HG02970 (cell line): Measurements from ENCODE around the gene OR5C1.
"Not testable (repeated sequence)": the region's sequence is repeated elsewhere in the genome, so short reads cannot be mapped to it uniquely, and the experiment has no call there.

Source experiments
- ATAC-seq: cut with Tn5 transposase; IDR thresholded peaks from one replicate; pipeline ENCODE4 v1.9.1; 2021; ENCODE audit warnings: mild to moderate bottlenecking, moderate library complexity, moderate number of reproducible peaks; ENCODE audit not compliant: unreplicated experiment, low FRiP score

The OR5C1 gene

GRCh38 chr9:122788831-122789230, at the start of gene OR5C1:
Gene OR5C1, plus strand, starts transcription at chr9:122788933. Its CDS starts 0 bp downstream, at chr9:122788933.
- ATAC-seq = no peak

DNA sequence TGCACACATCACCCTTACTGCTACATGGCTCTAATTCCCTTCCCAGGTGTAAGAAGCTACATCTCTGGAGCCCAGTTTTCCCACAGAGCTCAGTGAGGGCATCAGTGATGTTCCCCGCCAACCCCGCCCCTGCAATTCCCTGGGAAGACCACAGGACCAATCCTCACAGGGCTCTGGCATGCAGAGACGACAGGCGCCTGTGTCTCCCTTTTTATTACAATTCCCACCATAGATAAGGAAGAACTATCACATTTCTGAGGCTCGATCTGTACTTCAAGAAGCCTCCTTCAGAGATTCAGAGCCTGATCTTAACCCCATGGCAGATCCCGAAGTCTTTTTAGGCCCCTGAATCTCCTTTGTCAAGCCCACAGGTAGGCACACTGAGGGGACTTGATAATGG, 46.7 kb upstream of the OR5C1 start, which contains the start of gene OR1L6:
OR1L6 (plus strand) TSS at position 301 of the 400 bp plus-strand sequence. CDS start 7,545 bp downstream, outside the sequence.
- ATAC-seq = no peak

GRCh38 chr9:122754825-122755224, 33.9 kb upstream of the OR5C1 start:
- ATAC-seq = no peak

- no peak for ATAC-seq
These were observed 20.9 kb upstream of the OR5C1 start for GRCh38 chr9:122767817-122768216.

DNA sequence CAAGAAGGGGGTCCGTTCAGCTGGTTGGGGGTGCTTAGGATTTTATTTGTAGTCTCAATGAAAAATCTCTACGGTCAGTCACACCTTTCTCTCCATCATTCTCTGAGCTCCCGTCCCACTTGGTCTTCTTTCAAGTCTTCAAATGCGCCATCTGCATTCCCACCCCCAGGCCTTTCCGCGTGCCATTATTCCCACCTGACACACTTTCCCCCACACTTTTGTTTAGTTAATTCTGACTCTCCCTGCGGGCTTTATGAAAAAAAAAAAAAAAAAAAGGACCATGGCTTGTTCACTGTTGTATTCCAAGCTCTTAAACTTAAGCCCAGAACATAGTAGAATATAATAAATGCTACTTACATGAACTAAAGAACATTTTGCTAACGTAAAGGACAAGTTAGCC, 11.7 kb upstream of the OR5C1 start:
- ATAC-seq = no peak

DNA sequence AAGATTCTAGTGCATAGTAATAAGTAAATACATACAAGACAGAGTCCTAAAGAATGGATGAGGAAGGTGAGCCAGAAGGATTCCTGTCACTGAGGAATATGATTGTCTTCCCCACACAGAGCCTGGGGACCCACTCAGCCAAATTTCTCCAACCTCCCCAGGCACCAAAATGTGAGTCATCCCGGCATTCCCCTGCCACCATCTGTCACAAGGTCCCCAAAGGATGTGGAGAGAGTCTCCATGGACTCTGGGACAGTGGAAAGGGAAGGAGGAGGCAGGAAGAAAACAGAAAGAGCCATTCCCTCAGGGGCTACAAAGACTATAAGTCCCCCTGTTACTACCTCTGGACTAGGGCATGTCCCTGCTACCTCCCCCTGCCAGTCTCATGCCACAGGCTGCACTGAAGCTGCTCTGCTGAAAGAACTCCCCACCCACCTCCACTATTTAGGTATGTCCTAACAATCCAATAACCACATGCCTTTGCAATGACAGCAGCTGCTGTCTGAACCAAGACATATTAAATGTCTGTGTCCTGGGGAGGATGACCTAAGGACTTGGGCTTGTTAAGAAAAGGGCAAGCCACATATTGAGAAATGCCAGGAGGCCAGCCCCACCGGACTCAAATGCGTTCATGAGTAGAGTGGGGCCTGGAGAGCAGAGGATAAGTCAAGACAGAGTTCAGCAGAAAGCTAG, 10.7 kb upstream of the OR5C1 start:
- no peak for ATAC-seq

GRCh38 chr9:122779181-122779580, 9.6 kb upstream of the OR5C1 start:
- ATAC-seq = no peak

DNA sequence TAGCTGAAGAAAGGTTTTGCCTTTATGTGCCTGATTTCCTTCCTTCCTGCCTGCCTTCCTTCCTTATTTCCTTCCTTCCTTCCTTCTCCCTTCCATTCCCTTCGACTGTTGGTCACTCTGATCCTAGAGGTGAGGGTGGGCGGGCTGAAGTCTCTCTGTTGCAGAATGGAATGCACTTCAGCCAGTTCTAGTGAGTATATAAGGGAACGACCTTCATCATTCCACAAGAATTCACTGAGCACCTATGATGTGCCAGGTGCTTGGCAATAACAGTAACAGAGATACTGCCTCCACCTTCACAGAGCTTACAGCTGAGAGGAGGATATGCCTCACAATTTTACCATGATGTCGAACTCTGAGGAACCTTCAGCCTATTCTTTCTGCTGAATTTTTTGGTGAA, 8.7 kb upstream of the OR5C1 start:
- ATAC-seq = no peak

- ATAC-seq = no peak
These were observed 7.1 kb upstream of the OR5C1 start for GRCh38 chr9:122781671-122782070.

DNA sequence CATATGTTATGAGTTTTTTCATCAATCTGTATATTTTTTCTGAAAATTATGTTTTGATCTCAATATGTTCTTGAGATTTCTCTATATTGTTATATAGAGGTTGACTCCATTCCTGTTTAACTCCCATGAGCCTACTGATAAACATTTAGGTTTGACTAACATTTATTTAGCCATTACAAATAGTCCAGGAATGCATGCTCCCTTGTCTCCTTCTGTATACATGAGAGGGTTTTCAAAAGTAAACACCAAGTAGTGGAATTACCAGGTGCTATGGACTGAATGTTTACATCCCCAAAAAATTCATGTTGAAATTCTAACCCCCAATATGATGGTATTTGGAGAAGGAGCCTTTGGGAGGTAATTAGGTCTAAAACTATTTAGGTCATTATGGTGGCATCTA, 3.5 kb upstream of the OR5C1 start:
- no peak for ATAC-seq

GRCh38 chr9:122786338-122786737, 2.4 kb upstream of the OR5C1 start:
- ATAC-seq = no peak

DNA sequence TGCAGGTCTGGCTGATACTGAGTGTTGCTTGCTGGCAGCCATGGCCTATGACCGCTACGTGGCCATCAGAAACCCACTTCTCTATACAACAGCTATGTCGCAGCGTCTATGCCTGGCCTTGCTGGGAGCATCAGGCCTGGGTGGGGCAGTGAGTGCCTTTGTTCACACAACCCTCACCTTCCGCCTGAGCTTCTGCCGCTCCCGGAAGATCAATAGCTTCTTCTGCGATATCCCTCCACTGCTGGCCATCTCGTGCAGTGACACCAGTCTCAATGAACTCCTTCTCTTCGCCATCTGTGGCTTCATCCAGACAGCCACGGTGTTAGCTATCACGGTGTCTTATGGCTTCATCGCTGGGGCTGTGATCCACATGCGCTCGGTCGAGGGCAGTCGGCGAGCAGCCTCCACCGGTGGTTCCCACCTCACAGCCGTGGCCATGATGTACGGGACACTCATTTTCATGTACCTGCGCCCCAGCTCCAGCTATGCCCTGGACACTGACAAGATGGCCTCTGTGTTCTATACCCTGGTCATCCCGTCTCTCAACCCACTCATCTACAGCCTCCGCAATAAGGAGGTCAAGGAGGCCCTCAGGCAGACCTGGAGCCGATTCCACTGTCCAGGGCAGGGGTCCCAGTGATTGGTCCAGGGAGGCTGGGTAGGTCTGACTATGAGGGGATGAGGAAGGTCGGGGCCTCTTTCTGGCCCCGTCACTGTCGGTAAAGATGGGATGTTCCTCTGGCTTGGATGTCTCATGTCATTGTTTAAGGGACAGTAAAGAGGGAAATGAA, 718 bp downstream of the OR5C1 start:
- no peak for ATAC-seq

DNA sequence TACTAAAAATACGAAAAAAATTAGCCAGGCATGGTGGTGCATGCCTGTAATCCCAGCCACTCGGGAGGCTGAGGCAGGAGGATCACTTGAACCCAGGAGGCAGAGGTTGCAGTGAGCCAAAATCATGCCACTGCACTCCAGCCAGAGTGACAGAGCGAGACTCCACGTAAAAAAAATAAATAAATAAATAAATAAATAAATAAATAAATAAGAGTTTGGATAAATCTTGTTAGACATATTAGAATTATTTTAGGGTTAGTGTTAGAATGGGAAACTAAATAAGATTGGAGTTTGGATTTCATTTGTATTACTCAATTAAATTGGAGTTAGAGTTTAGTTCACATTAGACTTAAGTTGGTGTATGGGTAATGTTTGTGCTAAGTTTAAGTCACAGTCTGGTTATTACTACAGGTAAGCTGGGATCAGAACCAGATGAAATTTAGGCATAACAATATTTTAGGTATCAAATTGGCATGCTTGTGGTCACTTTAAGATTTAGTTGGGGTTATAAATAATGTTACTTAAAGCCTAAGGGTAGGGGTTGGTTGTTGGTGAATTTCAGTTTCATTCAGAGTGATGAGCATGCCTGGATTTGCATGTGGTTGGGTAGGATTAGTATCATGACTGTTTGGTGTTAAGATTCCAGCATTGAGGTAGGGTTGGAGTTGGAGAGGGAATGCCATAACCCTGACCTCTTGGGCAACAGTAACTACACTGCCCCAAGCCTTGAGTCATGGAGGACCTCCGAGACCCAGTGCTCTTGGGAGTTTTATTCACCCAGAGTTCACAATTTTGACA, 3.3 kb downstream of the OR5C1 start:
- no peak for ATAC-seq

- ATAC-seq = no peak
These were observed 8.8 kb downstream of the OR5C1 start for GRCh38 chr9:122797316-122798063.

DNA sequence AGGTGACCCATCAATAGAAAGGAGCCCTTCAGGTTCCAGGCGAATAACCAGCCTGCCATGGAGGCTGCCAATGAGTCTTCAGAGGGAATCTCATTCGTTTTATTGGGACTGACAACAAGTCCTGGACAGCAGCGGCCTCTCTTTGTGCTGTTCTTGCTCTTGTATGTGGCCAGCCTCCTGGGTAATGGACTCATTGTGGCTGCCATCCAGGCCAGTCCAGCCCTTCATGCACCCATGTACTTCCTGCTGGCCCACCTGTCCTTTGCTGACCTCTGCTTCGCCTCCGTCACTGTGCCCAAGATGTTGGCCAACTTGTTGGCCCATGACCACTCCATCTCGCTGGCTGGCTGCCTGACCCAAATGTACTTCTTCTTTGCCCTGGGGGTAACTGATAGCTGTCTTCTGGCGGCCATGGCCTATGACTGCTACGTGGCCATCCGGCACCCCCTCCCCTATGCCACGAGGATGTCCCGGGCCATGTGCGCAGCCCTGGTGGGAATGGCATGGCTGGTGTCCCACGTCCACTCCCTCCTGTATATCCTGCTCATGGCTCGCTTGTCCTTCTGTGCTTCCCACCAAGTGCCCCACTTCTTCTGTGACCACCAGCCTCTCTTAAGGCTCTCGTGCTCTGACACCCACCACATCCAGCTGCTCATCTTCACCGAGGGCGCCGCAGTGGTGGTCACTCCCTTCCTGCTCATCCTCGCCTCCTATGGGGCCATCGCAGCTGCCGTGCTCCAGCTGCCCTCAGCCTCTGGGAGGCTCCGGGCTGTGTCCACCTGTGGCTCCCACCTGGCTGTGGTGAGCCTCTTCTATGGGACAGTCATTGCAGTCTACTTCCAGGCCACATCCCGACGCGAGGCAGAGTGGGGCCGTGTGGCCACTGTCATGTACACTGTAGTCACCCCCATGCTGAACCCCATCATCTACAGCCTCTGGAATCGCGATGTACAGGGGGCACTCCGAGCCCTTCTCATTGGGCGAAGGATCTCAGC, 11.6 kb downstream of the OR5C1 start, which contains the start of gene OR1K1:
OR1K1 (plus strand) TSS at position 58 of the 995 bp plus-strand sequence; CDS start at position 58, 0 bp downstream.
- no peak for ATAC-seq

DNA sequence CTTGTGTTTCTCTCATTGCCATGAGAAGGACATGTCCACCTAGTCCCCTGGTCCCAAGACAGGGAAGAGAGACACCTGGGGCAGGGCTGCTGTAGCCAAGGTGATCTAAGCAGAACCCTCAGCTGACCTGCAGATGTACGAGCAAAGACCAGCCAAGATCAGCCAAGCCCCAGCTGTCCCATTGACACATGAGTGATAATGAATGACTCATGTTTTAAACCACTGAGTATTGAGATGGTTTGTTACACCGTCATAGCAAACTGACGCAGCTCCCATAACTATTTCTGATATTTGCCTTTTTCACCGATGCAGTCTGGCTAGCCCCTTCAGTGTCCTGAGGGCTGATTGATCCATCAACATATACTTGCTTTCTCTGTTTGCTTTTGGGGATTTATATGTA, 17.9 kb downstream of the OR5C1 start:
- no peak for ATAC-seq

GRCh38 chr9:122807271-122807900, 18.7 kb downstream of the OR5C1 start:
- no peak for ATAC-seq

GRCh38 chr9:122808141-122808540, 19.4 kb downstream of the OR5C1 start:
- ATAC-seq = no peak

DNA sequence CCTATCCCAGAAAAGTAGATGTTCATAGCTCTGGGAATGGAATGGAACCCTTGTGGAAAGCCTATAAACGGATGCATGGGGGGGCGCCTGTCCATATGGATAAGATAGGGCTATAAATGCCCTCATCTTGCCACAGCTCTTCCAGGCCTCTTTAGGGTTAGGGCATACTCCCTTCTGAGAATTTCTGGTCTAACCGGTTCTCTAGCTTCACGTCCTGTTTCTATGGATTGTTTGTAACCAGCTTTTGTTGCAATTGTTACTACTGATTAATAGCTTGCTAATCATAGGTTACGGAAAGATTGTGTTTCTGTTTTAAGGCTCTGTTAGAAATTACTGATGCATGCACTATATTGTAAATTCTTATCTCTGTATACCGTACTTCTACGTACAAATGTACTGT, 20.5 kb downstream of the OR5C1 start:
- not testable (repeated sequence) for ATAC-seq
